ENCODE results near the gene GOLGA6L7.
"Not testable (repeated sequence)": the region's sequence is repeated elsewhere in the genome, so short reads cannot be mapped to it uniquely, and the experiment has no call there.

DNA sequence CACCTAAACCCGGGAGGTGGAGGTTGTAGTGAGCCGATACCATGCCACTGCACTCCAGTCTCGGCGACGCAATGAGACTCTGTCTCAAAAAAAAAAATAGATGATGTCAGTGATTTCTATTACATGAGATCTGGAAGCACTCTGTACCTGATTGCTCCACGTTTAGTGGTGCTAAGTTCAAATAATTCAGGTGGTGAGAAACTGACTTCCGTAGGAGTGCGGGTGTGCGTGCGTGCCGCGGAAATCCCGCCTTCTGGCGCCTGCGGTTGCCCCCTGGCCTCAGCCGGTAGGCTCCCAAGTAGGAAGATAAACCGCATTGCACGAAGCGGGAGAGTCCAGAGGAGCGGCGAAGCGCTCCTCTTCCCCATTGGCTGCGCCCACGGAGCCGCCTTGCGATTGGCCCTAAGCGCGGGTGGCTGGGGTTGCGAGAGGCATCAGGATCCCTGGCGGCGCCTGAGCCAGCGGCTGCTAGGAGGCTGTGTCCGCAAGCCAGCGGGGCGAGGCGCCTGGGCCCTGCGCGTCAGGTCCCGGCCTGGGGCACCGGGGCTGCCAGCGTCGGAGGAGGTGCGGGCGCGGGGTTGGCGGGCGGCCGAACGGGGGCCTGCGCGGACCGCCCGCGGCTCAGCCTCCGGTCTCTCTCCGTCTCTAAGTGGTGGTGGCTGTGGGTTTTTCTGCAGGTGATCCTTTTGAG lies 16.4 kb downstream of the GOLGA6L7 start:
- TF ChIP-seq EZH2 (IDR thresholded peaks at IDR 0.05; ENCODE audit: borderline replicate concordance, low read depth, low read length, severe bottlenecking); POLR2A (IDR thresholded peaks at IDR 0.05; ENCODE audit: low read depth, low read length); FOS (IDR thresholded peaks at IDR 0.05; ENCODE audit: borderline replicate concordance, insufficient read depth, low read length): not testable (repeated sequence)
- TF ChIP-seq, protein P1, sequence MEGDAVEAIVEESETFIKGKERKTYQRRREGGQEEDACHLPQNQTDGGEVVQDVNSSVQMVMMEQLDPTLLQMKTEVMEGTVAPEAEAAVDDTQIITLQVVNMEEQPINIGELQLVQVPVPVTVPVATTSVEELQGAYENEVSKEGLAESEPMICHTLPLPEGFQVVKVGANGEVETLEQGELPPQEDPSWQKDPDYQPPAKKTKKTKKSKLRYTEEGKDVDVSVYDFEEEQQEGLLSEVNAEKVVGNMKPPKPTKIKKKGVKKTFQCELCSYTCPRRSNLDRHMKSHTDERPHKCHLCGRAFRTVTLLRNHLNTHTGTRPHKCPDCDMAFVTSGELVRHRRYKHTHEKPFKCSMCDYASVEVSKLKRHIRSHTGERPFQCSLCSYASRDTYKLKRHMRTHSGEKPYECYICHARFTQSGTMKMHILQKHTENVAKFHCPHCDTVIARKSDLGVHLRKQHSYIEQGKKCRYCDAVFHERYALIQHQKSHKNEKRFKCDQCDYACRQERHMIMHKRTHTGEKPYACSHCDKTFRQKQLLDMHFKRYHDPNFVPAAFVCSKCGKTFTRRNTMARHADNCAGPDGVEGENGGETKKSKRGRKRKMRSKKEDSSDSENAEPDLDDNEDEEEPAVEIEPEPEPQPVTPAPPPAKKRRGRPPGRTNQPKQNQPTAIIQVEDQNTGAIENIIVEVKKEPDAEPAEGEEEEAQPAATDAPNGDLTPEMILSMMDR (IDR thresholded peaks at IDR 0.05; ENCODE audit: extremely low read depth in 1 of 2, insufficient read depth in 1 of 2, low read depth in 1 of 2, low read length in 2 of 2), result not testable (repeated sequence)
